ENCODE results near the gene POLR3F.

- no peak for TF ChIP-seq CTCF (IDR thresholded peaks at IDR 0.05)
- TF ChIP-seq POLR2A (IDR thresholded peaks at IDR 0.05) = no peak
These were observed 36.0 kb upstream of the POLR3F start for GRCh38 chr20:18431206-18431605.

Measured in body of pancreas (tissue), 4 donors.